Chondrocyte (in vitro differentiated cells): ENCODE results near the gene BTG2. TPM values are rescaled to one million over a fixed set of nuclear protein-coding genes. Genes with fewer than 3 reads are reported as not detected.

Experiments
- DNase-seq: peaks from one replicate; pipeline ENCODE4 v3.0.0; 2021; ENCODE audit warnings: mixed read lengths, low spot score
- H3K27ac Mint-ChIP-seq: one replicate; pipeline ENCODE4 v1.8.0; 2021; ENCODE audit warnings: mild to moderate bottlenecking, moderate library complexity, mixed read lengths; ENCODE audit not compliant: unreplicated experiment
- H3K27me3 Mint-ChIP-seq: 2 replicates; pipeline ENCODE4 v1.8.0; 2021; ENCODE audit warnings: low read depth, mixed read lengths
- H3K36me3 Mint-ChIP-seq: 2 replicates; pipeline ENCODE4 v1.8.0; 2021; ENCODE audit warnings: low read depth, mixed read lengths
- H3K4me1 Mint-ChIP-seq: 2 replicates; pipeline ENCODE4 v1.8.0; 2021; ENCODE audit warnings: low read depth, mild to moderate bottlenecking, mixed read lengths
- H3K4me3 Mint-ChIP-seq: one replicate; pipeline ENCODE4 v1.8.0; 2021; ENCODE audit warnings: mild to moderate bottlenecking, moderate library complexity, mixed read lengths; ENCODE audit not compliant: unreplicated experiment
- H3K9me3 Mint-ChIP-seq: 2 replicates; pipeline ENCODE4 v1.8.0; 2021; ENCODE audit warnings: low read depth, mixed read lengths
- total RNA-seq: library from RNA; stranded (reverse); gene quantifications from 3 replicates; pipeline ENCODE4 v1.2.1, GENCODE V29; 2021
- TF ChIP-seq, protein P1 (sequence below): fragments of 200-600 bp; sonication (generic); IDR thresholded peaks from 2 replicates; pipeline ENCODE4 v1.5.0; 2021; ENCODE audit warnings: antibody characterized with exemption, mild to moderate bottlenecking, moderate library complexity

Gene BTG2
- total RNA-seq, 1 donor from 2014 or later = 41.3 TPM

DNA sequence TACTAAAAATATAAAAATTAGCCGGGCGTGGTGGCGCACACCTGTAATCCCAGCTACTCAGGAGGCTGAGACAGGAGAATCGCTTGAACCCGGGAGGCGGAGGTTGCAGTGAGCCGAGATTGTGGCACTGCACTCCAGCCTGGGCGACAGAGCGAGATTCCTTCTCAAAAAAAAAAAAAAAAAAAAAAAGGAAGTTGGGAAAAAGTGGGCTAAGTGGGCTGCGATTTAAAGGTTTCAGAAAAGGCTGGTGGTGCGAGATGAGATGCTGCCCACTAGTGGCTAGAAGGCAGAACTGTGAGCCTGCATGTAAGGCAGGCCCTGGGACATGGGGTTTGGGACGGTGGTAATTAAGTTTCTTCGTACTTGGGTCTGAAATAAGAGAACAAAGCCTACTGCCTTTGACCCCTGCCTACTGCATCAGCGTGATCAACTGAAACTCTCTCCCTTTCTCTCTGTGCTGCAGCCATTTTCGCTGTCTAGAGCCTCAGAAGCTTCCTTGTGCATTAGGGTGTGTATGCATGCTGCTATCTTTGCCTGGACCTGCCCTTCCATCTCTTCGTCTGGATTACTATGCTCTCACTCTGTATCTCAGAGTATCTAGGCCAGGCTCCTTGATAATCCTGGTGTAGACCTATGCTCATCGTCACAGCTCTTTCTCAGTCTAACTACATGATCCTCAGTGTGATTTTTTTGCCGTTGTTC is 33.2 kb downstream of the BTG2 start:
- H3K9me3 Mint-ChIP-seq = no peaks in the 10 kb centered on the region
- peaks cover 5% of the 10 kb centered on the region for H3K27me3 Mint-ChIP-seq
- no peaks in the 10 kb centered on the region for H3K36me3 Mint-ChIP-seq
- no peak for DNase-seq
- H3K4me1 Mint-ChIP-seq = peaks cover 14% of the 10 kb centered on the region
- no peak overlapping the region for H3K27ac Mint-ChIP-seq
- TF ChIP-seq, protein P1, sequence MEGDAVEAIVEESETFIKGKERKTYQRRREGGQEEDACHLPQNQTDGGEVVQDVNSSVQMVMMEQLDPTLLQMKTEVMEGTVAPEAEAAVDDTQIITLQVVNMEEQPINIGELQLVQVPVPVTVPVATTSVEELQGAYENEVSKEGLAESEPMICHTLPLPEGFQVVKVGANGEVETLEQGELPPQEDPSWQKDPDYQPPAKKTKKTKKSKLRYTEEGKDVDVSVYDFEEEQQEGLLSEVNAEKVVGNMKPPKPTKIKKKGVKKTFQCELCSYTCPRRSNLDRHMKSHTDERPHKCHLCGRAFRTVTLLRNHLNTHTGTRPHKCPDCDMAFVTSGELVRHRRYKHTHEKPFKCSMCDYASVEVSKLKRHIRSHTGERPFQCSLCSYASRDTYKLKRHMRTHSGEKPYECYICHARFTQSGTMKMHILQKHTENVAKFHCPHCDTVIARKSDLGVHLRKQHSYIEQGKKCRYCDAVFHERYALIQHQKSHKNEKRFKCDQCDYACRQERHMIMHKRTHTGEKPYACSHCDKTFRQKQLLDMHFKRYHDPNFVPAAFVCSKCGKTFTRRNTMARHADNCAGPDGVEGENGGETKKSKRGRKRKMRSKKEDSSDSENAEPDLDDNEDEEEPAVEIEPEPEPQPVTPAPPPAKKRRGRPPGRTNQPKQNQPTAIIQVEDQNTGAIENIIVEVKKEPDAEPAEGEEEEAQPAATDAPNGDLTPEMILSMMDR = peak; percentile 85
- no peak overlapping the region for H3K4me3 Mint-ChIP-seq

DNA sequence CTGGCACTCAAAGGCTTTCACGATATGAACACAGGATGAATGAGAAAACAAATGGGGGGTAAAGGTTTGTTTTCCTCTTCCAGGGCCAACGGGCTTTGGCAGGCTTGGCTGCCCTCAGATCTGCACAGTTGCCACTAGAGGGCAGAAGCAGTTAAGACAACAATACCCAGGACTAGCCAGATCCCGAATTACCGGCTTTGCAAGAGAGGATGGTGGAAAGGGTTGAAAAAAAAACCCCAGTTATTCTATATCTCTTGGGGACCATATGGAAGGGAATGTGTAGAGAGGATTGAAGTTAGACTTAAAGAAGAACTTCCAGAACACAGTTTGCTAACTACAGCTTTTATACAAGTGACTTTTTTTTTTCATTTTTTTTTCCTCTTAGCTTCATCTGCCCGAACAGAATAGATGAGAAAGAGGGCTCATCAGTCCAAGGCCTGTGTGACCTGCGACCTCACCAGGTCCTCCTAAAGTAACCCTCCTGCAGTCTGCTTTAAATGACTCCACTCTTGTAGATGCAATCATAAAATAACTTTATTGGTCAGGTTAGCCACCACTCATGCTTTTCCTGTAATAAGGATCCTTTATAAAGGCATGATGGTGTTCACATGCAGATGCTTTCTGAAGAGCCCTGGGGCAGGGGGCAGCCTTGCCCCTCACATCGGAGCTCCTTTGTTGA is 34.9 kb downstream of the BTG2 start:
- Mint-ChIP-seq H3K4me3 (no peak overlapping the region), H3K27me3 (peaks cover 5% of the 10 kb centered on the region), H3K27ac (no peak overlapping the region), H3K4me1 (peaks cover 22% of the 10 kb centered on the region), H3K36me3 (no peaks in the 10 kb centered on the region), H3K9me3 (no peaks in the 10 kb centered on the region)
- DNase-seq = no peak
- TF ChIP-seq, protein P1 = peak; percentile 93

DNA sequence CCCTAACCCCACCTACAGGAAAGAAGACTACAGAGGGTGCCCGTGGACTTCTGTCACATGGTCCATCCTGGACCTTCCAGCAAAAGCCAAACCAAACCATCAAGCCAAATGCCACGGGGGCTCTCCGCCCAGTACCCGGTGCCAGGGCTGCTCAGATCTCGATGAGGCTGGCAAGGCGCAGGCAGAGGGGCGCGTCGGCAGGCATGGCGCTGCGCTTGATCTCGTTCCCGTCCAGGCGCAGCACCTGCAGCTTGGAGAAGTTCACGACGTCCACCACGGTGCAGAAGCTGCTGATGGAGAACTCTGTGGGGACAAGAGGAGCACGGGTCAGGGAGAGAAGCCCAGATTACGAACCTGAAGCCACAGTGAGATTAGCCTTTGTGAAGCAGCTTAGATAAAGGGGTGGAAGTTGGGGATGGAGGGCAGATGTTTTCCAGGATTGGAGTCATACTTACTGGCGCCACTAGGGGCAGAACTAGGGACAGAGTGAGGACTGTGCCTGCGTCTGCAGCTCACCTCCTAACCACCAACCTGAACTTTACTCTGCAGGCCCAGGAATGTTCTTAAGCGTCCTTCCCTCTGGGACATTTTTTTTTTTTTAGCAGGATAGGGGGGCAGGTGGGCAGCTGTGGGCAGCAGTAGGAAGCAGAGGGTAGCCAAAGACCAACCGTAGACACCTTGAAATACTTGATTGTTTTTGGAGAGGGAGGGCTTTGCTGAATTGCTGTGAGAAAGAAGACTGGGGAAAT is 37.0 kb downstream of the BTG2 start:
- Mint-ChIP-seq H3K4me3 (no peak overlapping the region), H3K9me3 (no peaks in the 10 kb centered on the region), H3K27ac (no peak overlapping the region), H3K27me3 (peaks cover 8% of the 10 kb centered on the region), H3K36me3 (no peaks in the 10 kb centered on the region), H3K4me1 (peaks cover 31% of the 10 kb centered on the region)
- TF ChIP-seq, protein P1 = peak; percentile 83
- DNase-seq = no peak

DNA sequence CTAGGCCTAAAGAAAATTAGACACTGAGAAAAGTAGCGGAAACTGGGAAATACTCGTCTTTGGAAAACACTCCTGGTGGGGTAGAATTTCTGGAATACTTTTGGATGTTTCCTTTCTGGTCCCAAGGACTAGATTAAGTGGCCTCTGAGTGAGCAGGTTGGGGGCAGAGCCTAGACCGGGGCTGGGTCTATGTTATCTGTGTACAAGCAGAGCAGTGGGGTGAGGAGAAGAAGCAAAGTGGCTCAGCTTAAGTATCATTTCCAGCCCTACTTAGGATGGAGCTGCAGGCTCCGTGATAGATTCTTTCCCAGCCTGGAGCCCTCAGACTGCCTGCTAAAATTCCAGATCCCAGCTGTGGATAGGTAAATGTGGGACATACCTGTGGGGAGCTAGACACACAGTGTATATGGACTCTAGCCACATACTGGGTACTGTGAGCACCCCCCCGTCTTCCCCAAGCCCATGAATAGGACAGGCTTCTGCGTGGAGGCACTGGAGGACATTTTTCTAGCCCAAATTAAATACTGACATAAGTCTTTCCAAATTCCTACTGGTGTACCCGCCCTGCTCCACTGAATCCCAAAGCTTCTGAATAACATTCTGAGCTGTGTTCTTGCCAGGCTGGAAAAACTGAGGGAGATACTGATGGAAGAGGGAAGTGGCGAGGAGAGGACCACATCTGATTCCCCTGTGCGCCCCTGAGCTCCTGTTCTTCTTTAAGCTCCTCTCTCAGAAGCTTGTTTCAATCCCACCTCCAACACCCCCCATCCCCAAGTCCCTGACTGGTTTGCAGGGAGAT is 38.8 kb downstream of the BTG2 start:
- Mint-ChIP-seq H3K27me3 (peaks cover 13% of the 10 kb centered on the region), H3K4me3 (no peak overlapping the region), H3K4me1 (peaks cover 31% of the 10 kb centered on the region), H3K27ac (no peak overlapping the region), H3K9me3 (no peaks in the 10 kb centered on the region), H3K36me3 (no peaks in the 10 kb centered on the region)
- no peak for DNase-seq
- TF ChIP-seq, protein P1 = no peak
